GM06990 (cell line): ENCODE data around the gene TIMP1.
A peak's percentile ranks its signal among the peaks of the same experiment; 100 is the strongest.

Experiments
- DNase-seq: peaks from one replicate; pipeline ENCODE4 v3.0.0-alpha.2; 2011; ENCODE audit not compliant: insufficient read length; ENCODE audit errors: extremely low read depth
- H3K27me3 ChIP-seq: replicated peaks from 2 replicates; pipeline ENCODE4 v1.6.0; 2011; ENCODE audit warnings: low read length; ENCODE audit not compliant: control insufficient read depth, insufficient read depth
- H3K36me3 ChIP-seq: 2 replicates; pipeline ENCODE4 v1.5.1; 2011; ENCODE audit warnings: low read length; ENCODE audit not compliant: control insufficient read depth, insufficient read depth
- H3K4me3 ChIP-seq: replicated peaks from 2 replicates; pipeline ENCODE4 v1.5.1; 2011; ENCODE audit warnings: low read depth, mild to moderate bottlenecking, control low read depth, low read length
- CTCF ChIP-seq: IDR thresholded peaks from 2 replicates; pipeline ENCODE4 v1.5.1; 2011; ENCODE audit warnings: low read length, control low read depth, mild to moderate bottlenecking, inconsistent platforms; ENCODE audit not compliant: insufficient read depth, poor library complexity, severe bottlenecking

The TIMP1 gene

DNA sequence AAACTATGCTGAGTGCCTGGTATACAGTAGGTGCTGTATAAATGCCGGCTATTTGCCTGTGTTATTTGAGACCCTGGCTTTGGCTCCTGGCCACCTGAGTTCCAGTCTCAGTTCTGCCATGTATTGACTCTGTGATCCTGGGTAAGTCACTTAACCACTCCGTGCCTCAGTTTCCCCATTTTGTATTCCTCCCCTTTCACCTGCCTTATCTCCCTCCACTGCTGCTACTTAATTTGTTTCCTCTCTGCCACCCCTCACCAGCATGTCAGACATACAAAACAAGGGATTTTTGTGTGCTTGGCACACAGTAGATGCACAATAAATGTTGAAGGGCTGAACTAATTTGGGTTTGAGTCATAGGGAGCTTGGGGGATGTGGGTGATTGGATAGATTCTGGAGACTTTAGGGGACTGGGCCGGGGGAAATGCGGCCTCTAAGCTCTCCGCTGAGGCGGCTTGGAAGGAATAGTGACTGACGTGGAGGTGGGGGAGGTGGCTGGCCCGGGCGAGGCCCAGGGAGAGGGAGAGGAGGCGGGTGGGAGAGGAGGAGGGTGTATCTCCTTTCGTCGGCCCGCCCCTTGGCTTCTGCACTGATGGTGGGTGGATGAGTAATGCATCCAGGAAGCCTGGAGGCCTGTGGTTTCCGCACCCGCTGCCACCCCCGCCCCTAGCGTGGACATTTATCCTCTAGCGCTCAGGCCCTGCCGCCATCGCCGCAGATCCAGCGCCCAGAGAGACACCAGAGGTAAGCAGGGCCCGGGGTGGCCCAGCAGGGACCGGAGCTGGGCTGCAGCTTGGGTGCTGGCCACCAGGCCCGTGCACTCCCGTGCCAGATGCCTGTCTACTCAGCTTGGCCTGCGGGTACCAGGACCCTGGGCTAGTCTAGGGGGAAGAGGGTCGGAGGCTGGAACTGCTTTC lies at the start of gene TIMP1:
Gene TIMP1 (plus strand): TSS at position 706 of the 917 bp plus-strand sequence. CDS start 980 bp downstream, outside the sequence.
- peak; percentile 81 for DNase-seq
- Histone ChIP-seq H3K4me3 (peak within 1 kb of the TSS; percentile 63), H3K36me3 (peaks cover 2% of the 10 kb centered on the region; the same call in 1 of the 2 replicates)

GRCh38 chrX:47539860-47540259 lies 42.4 kb upstream of the TIMP1 start:
- no peak overlapping the region for H3K4me3 ChIP-seq
- TF ChIP-seq CTCF: no peak
- no peak for DNase-seq
- H3K27me3 ChIP-seq: no peaks in the 10 kb centered on the region
- H3K36me3 ChIP-seq: no peaks in the 10 kb centered on the region

More for the DNA sequence above, at the start of gene TIMP1:
- no peak for TF ChIP-seq CTCF
- H3K27me3 ChIP-seq: no peaks in the 10 kb centered on the region

- DNase-seq: no peak
- no peaks in the 10 kb centered on the region for H3K27me3 ChIP-seq
- peak; percentile 17 for TF ChIP-seq CTCF
- H3K4me3 ChIP-seq: no peak overlapping the region
- H3K36me3 ChIP-seq: no peaks in the 10 kb centered on the region
Measured at GRCh38 chrX:47540754-47541538, 41.3 kb upstream of the TIMP1 start.

DNA sequence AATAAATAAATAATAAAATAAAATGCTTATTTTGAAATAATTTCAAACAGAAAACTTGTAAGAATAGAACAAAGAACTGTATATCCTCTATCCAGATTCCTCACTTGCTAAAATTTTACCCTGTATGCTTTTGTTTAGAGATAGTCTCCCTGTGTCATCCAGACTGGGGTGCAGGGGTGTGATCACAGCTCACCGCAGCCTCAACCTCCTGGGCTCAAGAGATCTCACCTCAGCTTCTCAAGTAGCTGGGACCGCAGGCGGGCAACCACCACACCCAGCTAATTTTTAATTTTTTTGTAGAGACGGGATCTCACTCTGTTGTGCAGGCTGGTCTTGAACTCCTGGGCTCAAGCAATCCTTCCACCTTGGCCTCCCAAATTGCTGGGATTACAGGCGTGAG lies 38.7 kb upstream of the TIMP1 start:
- no peak for DNase-seq
- no peak for TF ChIP-seq CTCF
- no peaks in the 10 kb centered on the region for H3K27me3 ChIP-seq

DNA sequence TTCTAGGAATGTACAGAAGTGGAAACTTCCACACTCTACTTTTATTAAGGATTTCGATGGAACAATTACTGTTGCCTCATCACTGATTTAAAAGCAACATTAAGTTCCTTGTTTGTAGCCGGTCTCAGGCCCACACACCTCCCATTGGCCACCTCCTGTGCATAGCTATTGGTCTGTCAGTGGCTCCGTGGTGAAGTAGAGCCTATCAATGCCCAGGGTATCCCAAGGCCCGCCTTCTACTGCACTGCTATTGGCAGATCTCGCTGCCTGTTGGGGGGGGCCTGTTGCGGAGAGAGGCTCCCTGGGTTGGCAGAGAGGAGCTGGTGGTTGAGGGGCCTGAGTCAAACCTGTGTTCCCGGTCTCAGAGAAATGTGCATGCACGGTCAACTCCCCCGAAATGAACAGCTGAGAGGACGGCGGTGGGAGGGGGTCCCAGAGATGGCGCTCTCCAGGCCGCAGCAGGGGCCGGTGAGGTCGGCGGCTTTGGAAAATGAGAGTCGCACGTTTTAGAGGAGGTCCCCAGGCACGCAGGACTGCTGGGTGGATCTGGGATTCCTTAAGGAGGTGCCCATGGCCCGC lies 26.1 kb upstream of the TIMP1 start:
- peak; percentile 66 for DNase-seq
- Histone ChIP-seq H3K36me3 (no peaks in the 10 kb centered on the region), H3K4me3 (peak overlapping the region; percentile 54), H3K27me3 (no peaks in the 10 kb centered on the region)
- no peak for TF ChIP-seq CTCF

More for the DNA sequence above, 38.7 kb upstream of the TIMP1 start:
- Histone ChIP-seq H3K36me3 (no peaks in the 10 kb centered on the region), H3K4me3 (no peak overlapping the region)
